ENCODE measurements around the gene CDH4. TPM values are rescaled to one million over a fixed set of nuclear protein-coding genes. Genes with fewer than 3 reads are reported as not detected.

CDH4 gene
- total RNA-seq, 2 donors from 2014 or later = 0.08 to 0.09 TPM

DNA sequence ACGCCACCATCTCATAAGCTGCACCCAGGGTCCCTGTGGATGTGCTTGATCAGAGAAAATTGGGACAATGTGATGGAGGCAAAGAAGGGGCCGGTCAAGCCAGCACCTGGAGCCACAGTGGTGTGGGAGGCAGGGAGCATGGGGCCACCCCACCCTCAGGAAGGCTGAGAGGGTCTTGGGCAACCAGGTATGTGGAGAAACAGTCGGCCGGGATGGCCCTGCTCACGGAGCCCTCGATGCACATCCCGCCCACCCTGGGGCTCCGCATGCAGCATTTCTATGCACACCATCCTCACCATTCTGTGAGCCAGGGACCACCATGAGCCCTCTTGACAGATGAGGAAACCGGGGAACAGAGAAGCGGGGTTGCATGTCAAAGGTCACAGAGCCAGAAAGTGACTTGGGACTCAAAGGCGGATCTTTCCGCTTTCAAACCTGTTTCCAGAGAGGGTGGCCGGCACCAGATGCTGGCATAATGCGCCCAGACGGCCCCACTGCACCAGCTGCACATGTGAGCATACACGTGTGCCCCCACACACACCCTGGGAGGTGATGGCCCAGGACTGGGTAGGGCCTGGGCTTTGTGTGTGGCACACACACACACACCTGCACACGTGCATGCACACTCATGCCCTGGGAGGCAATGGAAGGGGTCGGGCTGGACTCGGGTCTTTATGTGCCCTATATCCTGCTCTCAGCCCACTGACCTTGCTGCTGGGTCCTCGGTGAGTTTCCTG lies 415.2 kb downstream of the CDH4 start:
- H3K9me3 Mint-ChIP-seq = peaks cover 0 to 11% of the 10 kb centered on the region in 2 donors
- DNase-seq (ENCODE audit: low spot score in 2 of 2) (no peak), ATAC-seq (no peak)
- H3K27ac Mint-ChIP-seq = no peak overlapping the region
- H3K36me3 Mint-ChIP-seq = no peaks in the 10 kb centered on the region

DNA sequence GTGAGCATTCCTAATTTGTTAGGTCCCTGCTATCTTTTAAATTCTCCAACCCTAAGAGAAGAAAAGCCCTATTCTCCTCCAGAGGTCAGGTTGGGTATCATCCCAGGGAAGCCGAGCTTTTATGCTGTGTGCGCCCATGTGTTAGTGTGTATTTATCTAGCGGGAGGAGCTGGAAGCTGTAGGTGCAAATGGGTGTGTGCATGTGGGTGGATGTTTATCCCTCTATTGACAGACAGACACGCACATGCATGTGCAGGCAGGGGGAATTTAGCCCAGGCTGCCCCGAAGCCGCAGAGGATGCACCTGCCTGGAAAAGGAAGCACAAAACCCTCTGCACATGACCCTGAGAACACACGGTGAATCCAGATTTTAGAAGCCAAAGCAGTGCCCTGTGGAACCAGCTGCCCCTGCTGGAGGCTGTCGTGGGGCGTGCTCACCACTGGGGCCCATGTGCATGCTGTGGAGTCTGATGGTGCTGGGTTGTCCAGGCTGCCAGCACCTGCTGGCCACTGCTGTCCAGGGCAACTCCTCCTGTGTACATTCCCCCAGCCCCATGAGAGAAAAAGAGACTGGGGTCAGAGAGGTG lies 416.1 kb downstream of the CDH4 start:
- Mint-ChIP-seq H3K36me3 (no peaks in the 10 kb centered on the region), H3K27ac (no peak overlapping the region), H3K9me3 (peaks cover 0 to 13% of the 10 kb centered on the region in 2 donors)
- DNase-seq (ENCODE audit: low spot score in 2 of 2) = no peak
- ATAC-seq = no peak

DNA sequence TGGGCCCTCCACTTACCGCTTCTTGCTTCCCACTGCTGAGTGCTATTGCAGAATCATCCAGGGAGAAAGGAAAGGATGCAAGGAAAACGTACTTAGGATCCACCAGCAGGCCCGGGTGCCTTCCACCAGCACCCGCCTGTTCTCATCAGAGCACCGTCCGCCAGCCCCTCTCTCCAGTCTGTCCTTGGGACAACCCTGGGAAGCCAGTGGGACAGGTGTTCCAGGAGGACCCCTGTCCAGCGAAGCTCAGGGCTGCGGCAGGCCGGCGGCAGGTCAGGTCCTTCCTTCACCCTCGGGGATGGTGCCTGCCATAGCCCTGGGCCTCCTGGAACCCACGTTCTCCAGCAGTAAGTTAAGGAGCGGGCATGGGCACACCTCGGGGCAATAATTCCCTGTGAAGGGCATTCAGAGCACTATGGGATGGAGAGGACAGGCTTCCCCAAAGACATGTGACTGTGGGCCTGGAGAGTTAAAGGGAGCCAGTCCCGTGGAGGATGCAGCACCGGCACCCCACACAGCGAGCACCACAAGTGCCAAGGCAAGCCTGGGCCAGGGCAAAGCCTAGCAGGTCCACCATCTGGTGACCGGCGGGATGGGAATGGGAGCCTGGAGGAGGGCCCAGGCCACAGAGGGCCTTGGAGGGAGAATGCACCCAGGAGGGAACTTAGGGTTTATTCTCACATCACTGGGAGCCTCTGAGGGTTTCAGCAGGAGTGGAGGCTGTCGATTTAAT lies 416.9 kb downstream of the CDH4 start:
- no peak overlapping the region for H3K27ac Mint-ChIP-seq
- no peaks in the 10 kb centered on the region for H3K36me3 Mint-ChIP-seq
- DNase-seq (ENCODE audit: low spot score in 2 of 2) = no peak
- no peak for ATAC-seq
- peaks cover 0 to 13% of the 10 kb centered on the region in 2 donors for H3K9me3 Mint-ChIP-seq

DNA sequence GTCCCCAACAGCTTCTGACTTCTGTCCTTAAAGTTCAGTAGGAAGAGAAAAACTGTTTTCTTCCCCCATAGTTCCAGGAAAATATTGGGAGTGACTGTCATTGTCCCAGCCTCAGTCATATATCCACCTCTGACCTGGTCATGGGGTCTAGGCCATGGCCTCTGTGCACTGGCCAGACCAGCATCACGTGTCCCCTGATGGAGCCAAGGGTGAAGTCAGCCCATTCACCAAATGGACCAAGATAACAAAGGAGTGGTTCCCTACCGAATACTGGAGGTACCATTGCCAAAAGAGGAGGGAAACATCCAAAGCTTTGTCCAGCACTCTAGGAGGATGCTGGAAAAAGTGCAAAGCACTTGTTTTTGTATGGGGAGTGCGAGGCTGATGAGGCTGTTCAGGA lies 418.2 kb downstream of the CDH4 start:
- H3K9me3 Mint-ChIP-seq = peaks cover 0 to 13% of the 10 kb centered on the region in 2 donors
- H3K36me3 Mint-ChIP-seq = no peaks in the 10 kb centered on the region
- no peak for DNase-seq (ENCODE audit: low spot score in 2 of 2)
- no peak for ATAC-seq
- H3K27ac Mint-ChIP-seq = no peak overlapping the region

DNA sequence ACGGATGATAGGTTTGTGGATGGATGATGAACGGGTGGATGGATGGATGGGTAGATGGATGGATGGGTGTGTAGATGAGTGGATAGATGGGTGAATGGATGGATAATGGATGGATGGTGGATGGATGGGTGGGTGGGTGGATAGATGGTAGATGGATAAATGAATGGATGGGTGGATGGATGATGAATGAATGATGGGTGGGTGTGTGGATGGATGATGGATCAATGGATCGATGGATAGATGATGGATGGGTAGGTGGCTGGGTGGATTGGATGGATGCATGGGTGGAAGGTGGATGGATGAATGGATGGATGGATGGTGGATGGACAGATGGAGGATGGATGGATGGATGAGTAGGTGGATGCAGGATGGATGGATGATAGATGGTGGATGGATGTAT lies 419.5 kb downstream of the CDH4 start:
- no peak overlapping the region for H3K27ac Mint-ChIP-seq
- no peaks in the 10 kb centered on the region for H3K36me3 Mint-ChIP-seq

DNA sequence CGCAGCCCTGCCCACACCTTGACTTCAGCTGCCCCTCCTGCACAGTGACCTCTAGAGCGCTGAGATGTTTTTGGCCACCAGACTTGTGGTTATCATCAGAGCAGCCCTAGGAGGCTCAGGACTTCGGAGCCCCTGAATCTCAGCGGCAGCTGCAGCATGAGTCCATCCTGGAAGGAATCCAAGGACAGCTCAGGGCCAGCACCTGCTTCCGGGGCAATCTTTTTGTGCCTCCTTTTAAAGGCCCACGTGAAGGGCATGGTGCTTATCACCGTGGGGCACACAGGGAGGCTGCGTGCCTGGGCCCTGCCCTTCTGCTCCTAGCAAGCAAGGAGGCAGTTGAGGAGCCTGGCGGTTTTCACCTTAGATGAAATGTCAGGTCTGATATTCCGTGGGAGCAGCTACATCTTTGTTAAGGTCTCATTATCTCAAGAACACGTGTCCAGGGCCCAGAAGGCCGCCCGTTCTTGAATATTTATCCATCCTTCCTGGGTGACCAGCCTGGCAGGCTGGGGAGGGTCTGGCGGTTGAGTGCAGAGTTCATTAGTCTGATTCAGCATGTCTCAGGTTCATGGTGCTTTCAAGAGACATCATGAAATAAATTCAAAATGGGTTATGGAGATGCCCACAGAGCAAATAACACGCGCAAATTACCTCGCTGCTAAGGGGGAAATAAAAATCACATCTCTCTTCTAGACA lies 421.2 kb downstream of the CDH4 start:
- ATAC-seq (no peak), DNase-seq (ENCODE audit: low spot score in 2 of 2) (no peak)
- peaks cover 0 to 18% of the 10 kb centered on the region in 2 donors for H3K9me3 Mint-ChIP-seq
- H3K36me3 Mint-ChIP-seq = no peaks in the 10 kb centered on the region
- no peak overlapping the region for H3K27ac Mint-ChIP-seq

More for the DNA sequence above, 419.5 kb downstream of the CDH4 start:
- no peak for ATAC-seq
- peaks cover 0 to 13% of the 10 kb centered on the region in 2 donors for H3K9me3 Mint-ChIP-seq
- DNase-seq (ENCODE audit: low spot score in 2 of 2) = no peak

DNA sequence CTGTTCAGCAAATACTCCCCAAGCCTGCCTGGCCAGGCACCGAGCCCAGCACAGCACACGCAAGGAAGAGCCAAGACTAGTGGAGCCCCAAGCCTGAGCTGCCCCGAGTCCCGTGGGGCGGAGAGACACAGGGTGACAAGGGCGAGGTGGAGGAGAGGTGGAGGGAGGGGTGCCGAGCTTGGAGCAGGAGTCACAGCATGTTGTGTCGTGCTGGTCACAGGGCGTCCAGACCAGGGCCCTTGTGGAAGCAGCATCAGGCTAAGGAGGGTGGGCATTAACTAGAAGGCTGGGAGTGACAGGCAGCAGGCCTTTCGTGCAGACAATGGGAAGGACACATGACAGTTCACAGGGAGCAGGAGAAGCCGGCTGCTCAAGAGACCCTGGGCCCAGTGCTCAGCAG lies 422.1 kb downstream of the CDH4 start:
- Mint-ChIP-seq H3K27ac (no peak overlapping the region), H3K36me3 (no peaks in the 10 kb centered on the region), H3K9me3 (peaks cover 0 to 18% of the 10 kb centered on the region in 2 donors)
- ATAC-seq (no peak), DNase-seq (ENCODE audit: low spot score in 2 of 2) (no peak)

DNA sequence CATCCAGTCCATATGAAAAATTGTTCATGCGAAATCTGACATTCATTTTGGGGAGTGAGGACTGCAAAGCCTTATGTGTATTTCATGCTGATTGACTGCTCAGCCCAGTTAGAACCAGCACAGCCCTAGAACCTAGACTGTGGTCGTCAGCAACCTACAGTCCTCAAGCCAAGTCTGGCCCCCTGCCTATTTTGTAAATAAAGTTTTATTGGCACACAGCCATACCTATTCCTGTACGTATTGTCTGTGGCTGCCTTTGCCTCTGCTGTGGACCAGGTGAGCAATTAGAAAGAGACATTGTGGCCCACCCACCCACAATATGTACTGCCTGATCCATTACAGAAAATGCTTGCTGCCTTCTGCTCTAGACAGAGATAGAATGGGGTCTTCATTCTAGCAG lies 422.6 kb downstream of the CDH4 start:
- DNase-seq (ENCODE audit: low spot score in 2 of 2) (no peak), ATAC-seq (no peak)
- no peak overlapping the region for H3K27ac Mint-ChIP-seq
- no peaks in the 10 kb centered on the region for H3K36me3 Mint-ChIP-seq
- H3K9me3 Mint-ChIP-seq = peaks cover 0 to 18% of the 10 kb centered on the region in 2 donors

DNA sequence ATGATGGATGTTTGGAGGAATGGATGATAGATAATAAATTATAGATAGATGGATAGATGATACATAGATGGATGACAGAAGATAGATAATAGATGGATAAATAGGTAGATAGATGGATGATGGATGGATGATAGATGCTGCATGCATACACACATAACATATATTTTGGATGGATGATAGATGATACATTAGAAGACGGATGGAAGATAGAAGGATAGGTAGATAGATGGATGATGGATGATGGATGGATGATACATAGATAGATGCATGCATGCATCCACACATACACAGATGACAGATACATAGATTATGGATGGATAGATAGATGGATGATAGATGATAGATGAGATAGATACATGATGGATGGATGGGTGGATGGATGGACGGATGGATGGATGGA lies 425.9 kb downstream of the CDH4 start:
- Mint-ChIP-seq H3K27ac (no peak overlapping the region), H3K9me3 (peaks cover 0 to 5% of the 10 kb centered on the region in 2 donors), H3K36me3 (no peaks in the 10 kb centered on the region)
- ATAC-seq (no peak), DNase-seq (ENCODE audit: low spot score in 2 of 2) (no peak)

DNA sequence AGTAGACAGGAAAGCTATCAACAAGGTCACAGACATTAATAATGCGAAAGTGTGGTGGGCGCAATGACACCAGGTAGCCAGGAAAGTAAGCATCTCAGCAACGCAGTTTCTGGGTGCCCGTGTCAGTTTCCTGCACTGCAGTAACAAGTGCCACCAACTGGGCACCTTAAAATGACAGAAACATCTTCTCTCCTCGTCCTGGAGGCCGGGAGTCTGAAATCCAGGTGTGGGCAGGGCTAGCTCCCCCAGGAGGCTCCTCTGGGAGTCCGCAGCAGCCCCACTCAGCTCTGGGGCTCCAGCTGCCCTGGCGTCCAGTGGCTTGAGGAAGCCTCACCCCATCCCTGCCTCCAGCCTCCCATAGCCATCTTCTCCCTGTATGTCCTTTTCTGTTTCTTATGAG lies 426.4 kb downstream of the CDH4 start:
- no peaks in the 10 kb centered on the region for H3K36me3 Mint-ChIP-seq
- no peak overlapping the region for H3K27ac Mint-ChIP-seq
- peaks cover 0 to 5% of the 10 kb centered on the region in 2 donors for H3K9me3 Mint-ChIP-seq
- DNase-seq (ENCODE audit: low spot score in 2 of 2) = no peak
- ATAC-seq = no peak

DNA sequence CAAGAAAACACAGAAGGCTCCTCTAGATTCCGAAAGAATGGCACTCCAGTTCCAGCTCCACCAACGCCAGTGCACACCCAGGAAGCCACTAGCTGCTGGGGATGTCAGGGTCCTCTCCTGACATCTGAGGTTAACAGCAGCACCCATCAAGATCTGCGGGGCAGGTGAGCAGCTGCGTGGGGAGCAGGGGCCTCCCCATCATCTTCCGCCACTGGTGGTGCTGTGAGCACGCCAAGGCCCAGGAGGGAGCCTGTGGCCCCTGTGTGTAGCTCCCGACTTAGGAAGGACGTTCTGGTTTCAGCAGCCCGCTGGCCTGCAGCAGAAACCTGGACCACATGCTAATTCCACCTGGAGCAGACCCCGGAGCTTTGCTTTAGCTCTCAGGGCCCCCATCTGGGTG lies 427.4 kb downstream of the CDH4 start:
- ATAC-seq (no peak), DNase-seq (ENCODE audit: low spot score in 2 of 2) (no peak)
- Mint-ChIP-seq H3K27ac (no peak overlapping the region), H3K36me3 (no peaks in the 10 kb centered on the region), H3K9me3 (peaks cover 0 to 5% of the 10 kb centered on the region in 2 donors)

DNA sequence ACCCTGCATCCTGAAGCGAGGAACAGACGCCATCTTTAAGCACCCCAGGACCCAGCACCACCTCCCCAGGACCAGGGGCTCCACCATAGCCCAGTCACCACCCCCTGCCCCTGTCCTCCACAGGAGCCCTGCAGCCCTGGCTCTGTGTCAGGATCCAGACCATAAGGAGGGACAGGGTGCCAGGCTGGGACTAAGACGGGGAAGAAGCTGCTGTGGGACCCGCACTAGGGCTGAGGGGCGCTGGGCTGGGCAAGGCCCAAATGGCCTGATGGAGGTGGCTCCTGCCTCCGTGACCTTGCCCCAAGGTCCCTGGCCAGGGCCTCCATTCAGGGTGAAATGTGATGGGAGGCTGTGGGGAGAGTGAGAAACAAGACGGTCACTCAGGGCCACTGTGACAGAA lies 428.0 kb downstream of the CDH4 start:
- DNase-seq (ENCODE audit: low spot score in 2 of 2) (no peak), ATAC-seq (no peak)
- Mint-ChIP-seq H3K36me3 (no peaks in the 10 kb centered on the region), H3K9me3 (peaks cover 0 to 5% of the 10 kb centered on the region in 2 donors), H3K27ac (no peak overlapping the region)

DNA sequence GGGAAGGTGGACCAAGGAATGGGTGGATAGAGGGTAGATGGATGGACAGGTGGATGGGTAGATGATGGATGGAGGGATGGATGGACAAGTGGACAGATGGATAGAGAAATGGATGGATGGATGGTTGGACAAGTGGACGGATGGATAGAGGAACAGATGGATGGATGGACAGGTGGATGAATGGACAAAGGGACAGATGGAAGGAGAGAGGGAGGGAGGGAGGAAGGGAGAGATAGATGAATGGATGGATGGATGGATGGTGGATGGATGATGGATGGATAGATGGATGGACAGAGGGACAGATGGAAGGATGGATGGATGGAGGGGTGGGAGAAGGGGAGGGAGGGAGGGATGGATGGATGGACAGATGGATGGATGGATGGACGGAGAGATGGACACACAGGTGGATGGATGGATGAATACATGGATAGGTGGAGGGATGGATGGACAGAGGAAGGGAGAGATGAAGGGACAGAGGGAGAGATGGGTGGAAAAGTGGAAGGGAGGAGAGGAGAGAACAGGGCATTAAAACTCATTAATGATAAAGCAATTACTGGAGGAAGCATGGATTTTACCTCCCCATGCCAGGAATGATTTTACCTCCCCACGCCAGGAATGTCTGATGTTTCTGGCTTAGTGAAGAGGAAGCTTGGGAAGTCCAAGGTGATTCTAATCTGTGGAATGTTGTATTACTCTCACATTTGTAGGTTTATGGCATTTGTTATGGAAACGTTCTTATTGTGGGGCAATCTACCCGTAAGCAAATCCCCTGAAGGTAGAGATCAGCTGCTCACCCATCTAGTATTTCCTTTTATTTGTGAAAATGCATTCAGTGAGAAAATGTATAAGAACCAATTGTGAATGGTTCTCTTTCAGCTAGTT lies 430.3 kb downstream of the CDH4 start:
- DNase-seq (ENCODE audit: low spot score in 2 of 2) (no peak), ATAC-seq (no peak)
- Mint-ChIP-seq H3K9me3 (peaks cover 0 to 5% of the 10 kb centered on the region in 2 donors), H3K36me3 (no peaks in the 10 kb centered on the region), H3K27ac (no peak overlapping the region)

DNA sequence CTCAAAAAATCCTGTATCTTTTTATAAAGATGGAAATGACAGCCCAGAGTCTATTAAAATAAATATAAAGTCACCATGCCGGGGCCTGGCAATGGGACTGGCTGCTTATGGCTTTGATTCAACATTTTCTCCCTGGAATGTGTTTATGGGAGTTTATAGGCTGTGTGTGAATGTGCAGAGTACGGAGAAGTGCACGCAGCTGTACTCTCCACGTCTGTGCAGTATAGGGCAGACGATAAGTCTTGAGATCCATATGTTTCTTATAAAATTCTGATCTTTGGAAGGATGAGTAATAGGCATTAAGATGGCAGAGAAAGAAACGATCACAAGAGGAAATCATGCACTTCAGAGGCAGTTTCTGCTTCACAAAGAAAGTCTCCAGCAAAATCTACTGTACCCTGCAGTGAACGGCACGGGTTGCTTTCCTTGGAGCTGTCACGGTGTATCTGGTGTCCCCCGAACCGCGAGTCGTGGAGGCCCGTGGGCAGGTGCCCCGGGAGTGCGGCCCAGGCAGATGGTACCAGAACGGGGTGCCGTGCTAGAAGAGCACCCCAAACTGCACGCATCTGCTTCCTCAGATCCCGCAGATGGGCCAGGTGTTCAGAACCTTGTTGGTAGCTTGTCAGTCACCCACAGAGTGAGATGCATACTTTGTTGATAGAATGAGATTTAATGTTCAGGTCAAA lies 431.1 kb downstream of the CDH4 start:
- no peaks in the 10 kb centered on the region for H3K36me3 Mint-ChIP-seq
- H3K9me3 Mint-ChIP-seq = no peaks in the 10 kb centered on the region
- DNase-seq (ENCODE audit: low spot score in 2 of 2) = no peak
- no peak overlapping the region for H3K27ac Mint-ChIP-seq
- no peak for ATAC-seq

DNA sequence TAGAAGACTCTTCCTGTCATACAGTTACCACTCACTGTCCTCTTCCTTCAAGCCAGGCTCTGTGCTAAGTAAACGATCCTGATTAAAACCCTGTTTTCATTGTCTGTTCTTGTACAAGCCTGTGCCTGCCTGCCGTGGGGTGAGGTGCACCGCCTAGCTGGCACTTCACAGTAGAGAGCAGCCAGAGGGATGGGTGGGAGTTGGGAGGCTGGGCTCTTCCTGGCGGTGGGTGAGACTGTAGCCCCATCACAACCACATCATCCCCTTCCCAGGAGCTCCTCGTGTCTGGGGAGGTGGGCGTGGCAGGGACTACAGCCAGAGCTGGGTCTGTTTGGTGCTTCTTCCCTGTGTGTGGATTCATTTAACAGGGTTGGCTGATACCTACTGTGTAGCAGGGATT lies 431.7 kb downstream of the CDH4 start:
- no peak for ATAC-seq
- H3K36me3 Mint-ChIP-seq = no peaks in the 10 kb centered on the region
- no peak for DNase-seq (ENCODE audit: low spot score in 2 of 2)
- no peak overlapping the region for H3K27ac Mint-ChIP-seq
- no peaks in the 10 kb centered on the region for H3K9me3 Mint-ChIP-seq

DNA sequence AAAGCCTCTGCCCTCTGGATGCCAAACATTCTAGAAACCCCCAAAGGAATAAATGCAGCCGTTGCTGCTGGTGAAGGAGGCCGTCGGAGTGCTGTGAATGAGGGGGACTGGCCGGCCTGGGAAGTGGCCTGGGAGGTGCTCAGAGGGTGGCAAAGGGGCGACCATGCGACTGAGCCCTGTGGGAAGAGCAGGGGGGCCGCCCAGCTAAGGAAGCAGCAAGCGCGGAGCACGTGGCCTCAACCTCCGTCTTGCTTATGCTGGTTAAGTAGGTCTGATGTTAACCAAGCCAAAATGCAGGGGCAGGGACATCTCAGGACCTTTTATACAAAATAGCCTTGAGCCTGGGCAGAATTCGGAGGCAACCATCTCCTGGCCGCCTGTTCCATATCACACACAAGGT lies 432.1 kb downstream of the CDH4 start:
- DNase-seq (ENCODE audit: low spot score in 2 of 2) (no peak), ATAC-seq (no peak)
- H3K9me3 Mint-ChIP-seq = no peaks in the 10 kb centered on the region
- no peak overlapping the region for H3K27ac Mint-ChIP-seq
- no peaks in the 10 kb centered on the region for H3K36me3 Mint-ChIP-seq
